Measurements from ENCODE around the gene RTN4R.

GRCh38 chr22:20224917-20225692 is 43.0 kb downstream of the RTN4R start:
- TF ChIP-seq, protein P1, sequence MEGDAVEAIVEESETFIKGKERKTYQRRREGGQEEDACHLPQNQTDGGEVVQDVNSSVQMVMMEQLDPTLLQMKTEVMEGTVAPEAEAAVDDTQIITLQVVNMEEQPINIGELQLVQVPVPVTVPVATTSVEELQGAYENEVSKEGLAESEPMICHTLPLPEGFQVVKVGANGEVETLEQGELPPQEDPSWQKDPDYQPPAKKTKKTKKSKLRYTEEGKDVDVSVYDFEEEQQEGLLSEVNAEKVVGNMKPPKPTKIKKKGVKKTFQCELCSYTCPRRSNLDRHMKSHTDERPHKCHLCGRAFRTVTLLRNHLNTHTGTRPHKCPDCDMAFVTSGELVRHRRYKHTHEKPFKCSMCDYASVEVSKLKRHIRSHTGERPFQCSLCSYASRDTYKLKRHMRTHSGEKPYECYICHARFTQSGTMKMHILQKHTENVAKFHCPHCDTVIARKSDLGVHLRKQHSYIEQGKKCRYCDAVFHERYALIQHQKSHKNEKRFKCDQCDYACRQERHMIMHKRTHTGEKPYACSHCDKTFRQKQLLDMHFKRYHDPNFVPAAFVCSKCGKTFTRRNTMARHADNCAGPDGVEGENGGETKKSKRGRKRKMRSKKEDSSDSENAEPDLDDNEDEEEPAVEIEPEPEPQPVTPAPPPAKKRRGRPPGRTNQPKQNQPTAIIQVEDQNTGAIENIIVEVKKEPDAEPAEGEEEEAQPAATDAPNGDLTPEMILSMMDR (IDR thresholded peaks at IDR 0.05), result no peak
- no peak for TF ChIP-seq POLR2A (IDR thresholded peaks at IDR 0.05)
